Stomach (tissue), 9 donors: ENCODE measurements around the gene AKAP9. TPM values are rescaled to one million over a fixed set of nuclear protein-coding genes. Genes with fewer than 3 reads are reported as not detected.
"Not testable (repeated sequence)": the region's sequence is repeated elsewhere in the genome, so short reads cannot be mapped to it uniquely, and the experiment has no call there.

Experiments
- DNase-seq, 2 donors: peaks; one replicate each; pipeline versions ENCODE4 v3.0.0 to v3.0.0-alpha.2; 2013 to 2019
- H3K27ac ChIP-seq, 5 donors: fragments of 200-600 bp in 4 of 5; sonication (generic) in 4 of 5; one replicate each; pipeline ENCODE4 v1.5.1; 2013 to 2019; ENCODE audit warnings: mild to moderate bottlenecking in 1 of 5, moderate library complexity in 1 of 5
- H3K27me3 ChIP-seq, 3 donors: fragments of 200-600 bp; sonication (generic); one replicate each; pipeline ENCODE4 v1.5.1; 2017 to 2019; ENCODE audit warnings: mixed run types in 1 of 3
- H3K36me3 ChIP-seq, 4 donors: fragments of 200-600 bp; sonication (generic); 1 replicate in 3 of 4; 2 replicates in 1 of 4; pipeline ENCODE4 v1.5.1; 2016 to 2019
- H3K4me1 ChIP-seq, 4 donors: fragments of 200-600 bp; sonication (generic); one replicate each; pipeline ENCODE4 v1.5.1; 2016 to 2019
- H3K4me3 ChIP-seq, 4 donors: fragments of 200-600 bp; sonication (generic) in 3 of 4; one replicate each; pipeline ENCODE4 v1.5.1; 2016 to 2019; ENCODE audit warnings: mild to moderate bottlenecking in 1 of 4
- H3K9me3 ChIP-seq, 4 donors: fragments of 200-600 bp; sonication (generic); one replicate each; pipeline ENCODE4 v1.5.1; 2016 to 2019
- CTCF ChIP-seq, 7 experiments: fragments of 450-650 bp in 4 of 7; fragments of 200-600 bp in 3 of 7; sonication (generic) in 3 of 7; IDR thresholded peaks; one replicate each; pipeline ENCODE4 v1.5.1; 2016 to 2019; ENCODE audit warnings: antibody characterized with exemption in 7 of 7, control low read depth in 2 of 7, mild to moderate bottlenecking in 1 of 7
- EP300 ChIP-seq: sonication (generic); formaldehyde crosslinking; IDR thresholded peaks from one replicate; pipeline ENCODE4 v1.6.1; 2017; ENCODE audit warnings: antibody characterized with exemption
- POLR2A ChIP-seq, 4 donors: fragments of 450-650 bp; IDR thresholded peaks; one replicate each; pipeline ENCODE4 v1.6.1; 2016; ENCODE audit warnings: antibody characterized with exemption in 4 of 4, control low read depth in 2 of 4, mild to moderate bottlenecking in 1 of 4, moderate library complexity in 1 of 4
- POLR2AphosphoS5 ChIP-seq, 3 donors: sonication (generic); formaldehyde crosslinking; IDR thresholded peaks; one replicate each; pipeline ENCODE4 v1.6.1; 2016; ENCODE audit warnings: antibody characterized with exemption in 3 of 3
- WGBS, 5 donors: extraction: QIAGEN DNeasy Blood & Tissue Kit in 3 of 5; methylation state at CpG; one replicate each; pipeline versions ENCODE4 v1.1.5 to v1.1.7; 2013 to 2018; 5-methylcytosine and 5-hydroxymethylcytosine counted together
- intact Hi-C: fragments of 100-400 bp; cut with DNase I; formaldehyde crosslinking; loops from one replicate; pipeline ENCODE4 v1.15.1; 2023; ENCODE audit warnings: low total_unique reads
- polyA plus RNA-seq, 3 donors: library from polyadenylated mRNA; stranded (reverse); fragments of 200-250 nt; gene quantifications; one replicate each; pipeline ENCODE4 v1.2.3, GENCODE V29; 2013
- total RNA-seq, 5 donors: library from RNA; depleted of rRNA; stranded (reverse); fragments of >200 nt; gene quantifications; one replicate each; pipeline versions ENCODE4 v1.1.0 to v1.2.3, GENCODE V29; 2014 to 2016
- donor health status: healthy with polysubstance abuse.
- donor health status: Bipolar disorder and iron deficiency.
- donor health status: healthy.

Gene AKAP9
- total and polyA plus RNA-seq, 8 donors, result 5.7 to 149 (median 113) TPM

DNA sequence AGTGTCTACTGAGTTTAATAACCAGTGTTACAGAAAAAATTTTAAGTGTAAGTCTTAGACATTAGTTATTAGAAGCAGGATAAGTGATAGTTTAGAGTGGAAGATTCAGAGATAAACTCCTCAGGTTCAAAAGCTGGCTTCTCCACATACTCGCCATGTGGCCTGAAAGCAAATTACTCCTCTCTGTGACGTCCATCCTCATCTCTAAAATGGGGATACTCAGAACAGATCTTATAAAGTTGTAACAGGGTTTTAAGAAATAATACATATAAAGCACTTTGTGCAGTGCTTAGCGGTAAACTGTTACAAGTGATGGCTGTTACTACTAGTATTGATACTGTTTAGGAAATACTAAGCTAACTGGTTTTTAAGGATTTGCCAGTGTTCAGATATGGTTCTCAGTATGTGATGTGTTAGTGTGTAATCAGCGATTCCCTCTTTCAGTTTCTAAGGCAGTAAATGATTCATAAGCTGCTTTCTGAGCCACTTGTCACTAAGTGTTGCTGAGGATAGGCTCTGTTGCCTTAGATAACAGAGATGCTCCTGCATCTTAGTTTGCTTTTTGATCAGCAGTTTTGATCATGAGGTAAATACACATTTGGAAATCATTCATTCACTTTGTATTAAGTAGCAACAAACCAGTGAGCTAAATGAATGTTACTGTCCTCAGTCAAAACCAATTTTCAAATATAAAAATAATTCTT lies 134.9 kb downstream of the AKAP9 start:
- no peaks in the 10 kb centered on the region for H3K9me3 ChIP-seq
- TF ChIP-seq POLR2AphosphoS5 (IDR thresholded peaks at IDR 0.05), result no peak
- TF ChIP-seq EP300, result no peak
- no peak for TF ChIP-seq CTCF (IDR thresholded peaks at IDR 0.05)
- no peak for TF ChIP-seq POLR2A (IDR thresholded peaks at IDR 0.05)
- H3K27ac ChIP-seq, result no peak overlapping the region
- DNase-seq, result no peak
- peaks cover 6 to 87% (median 74%) of the 10 kb centered on the region in 4 donors for H3K36me3 ChIP-seq
- H3K4me3 ChIP-seq, result no peak overlapping the region
- H3K4me1 ChIP-seq, result peaks cover 0 to 6% (median 2%) of the 10 kb centered on the region in 4 donors
- 86 to 91% (median 88%) methylated on average over 4 of the region's 4 CpGs for WGBS, 5 donors
- no peaks in the 10 kb centered on the region for H3K27me3 ChIP-seq
- intact Hi-C loops, result no loop called here

DNA sequence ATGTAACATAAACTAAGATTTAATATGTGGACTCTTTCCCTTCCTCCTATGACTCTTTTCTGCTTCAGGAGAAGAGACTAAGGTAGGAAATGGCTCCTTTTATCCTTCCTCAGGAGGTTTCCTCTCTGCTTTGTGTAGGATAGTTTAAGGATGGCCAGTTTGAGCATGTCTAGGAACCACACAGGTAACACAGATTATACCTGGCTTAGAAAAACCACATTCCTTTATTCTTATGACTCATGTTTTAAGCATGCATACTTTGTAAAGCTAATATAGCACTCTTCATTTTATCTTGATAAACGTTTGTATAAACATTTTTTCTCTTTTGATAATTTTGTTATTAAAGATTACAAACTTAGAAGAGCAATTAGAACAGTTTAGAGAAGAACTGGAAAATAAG lies 135.8 kb downstream of the AKAP9 start:
- H3K9me3 ChIP-seq, result no peaks in the 10 kb centered on the region
- intact Hi-C loops, result no loop called here
- H3K4me3 ChIP-seq, result no peak overlapping the region
- DNase-seq, result peak in 1 of 2 donors; percentile 51
- TF ChIP-seq POLR2AphosphoS5 (IDR thresholded peaks at IDR 0.05) (no peak), POLR2A (IDR thresholded peaks at IDR 0.05) (no peak), CTCF (IDR thresholded peaks at IDR 0.05) (no peak), EP300 (no peak)
- peaks cover 0 to 6% (median 2%) of the 10 kb centered on the region in 4 donors for H3K4me1 ChIP-seq
- WGBS, 5 donors, result 18 to 30% (median 24%) methylated on average over 1 of the region's 1 CpG
- peak overlapping the region in 1 of 5 donors; percentile 31 for H3K27ac ChIP-seq
- H3K27me3 ChIP-seq, result no peaks in the 10 kb centered on the region
- H3K36me3 ChIP-seq, result peaks cover 6 to 84% (median 72%) of the 10 kb centered on the region in 4 donors

DNA sequence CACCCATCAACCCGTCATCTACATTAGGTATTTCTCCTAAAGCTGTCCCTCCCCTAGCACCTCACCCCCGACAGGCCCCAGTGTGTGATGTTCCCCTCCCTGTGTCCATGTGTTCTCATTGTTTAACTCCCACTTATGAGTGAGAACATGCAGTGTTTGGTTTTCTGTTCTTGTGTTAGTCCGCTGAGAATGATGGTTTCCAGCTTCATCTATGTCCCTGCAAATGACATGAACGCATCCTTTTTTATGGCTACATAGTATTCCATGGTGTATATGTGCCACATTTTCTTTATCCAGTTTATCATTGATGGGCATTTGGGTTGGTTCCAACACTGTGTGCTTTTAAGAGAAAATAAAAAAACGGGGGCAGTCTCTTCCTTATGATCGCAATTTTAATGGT lies 143.3 kb downstream of the AKAP9 start:
- H3K27me3 ChIP-seq, H3K4me3 ChIP-seq, DNase-seq, intact Hi-C loops, H3K4me1 ChIP-seq, H3K9me3 ChIP-seq, H3K27ac ChIP-seq: not testable (repeated sequence)
- peaks cover 49 to 97% (median 94%) of the 10 kb centered on the region in 4 donors for H3K36me3 ChIP-seq
- WGBS, 5 donors, result 95 to 99% (median 98%) methylated on average over 6 of the region's 6 CpGs

DNA sequence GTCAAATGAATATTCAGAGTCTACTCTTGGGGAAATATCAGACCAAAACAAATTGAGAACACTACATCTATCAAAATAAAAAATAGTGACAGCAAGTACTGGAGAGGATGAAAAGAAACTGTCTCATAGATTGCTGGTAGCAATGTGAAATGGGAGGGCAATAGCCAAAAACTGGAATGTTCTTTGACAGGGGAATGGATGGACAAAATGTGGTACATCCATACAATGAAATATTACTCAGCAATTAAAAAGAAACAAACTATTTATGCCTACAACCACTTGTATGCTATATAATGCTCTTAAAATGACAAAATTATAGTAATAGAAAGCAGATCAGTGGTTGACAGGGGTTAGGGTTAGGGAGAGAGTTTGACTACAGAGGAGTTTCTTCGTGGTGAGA lies 147.6 kb downstream of the AKAP9 start:
- Histone ChIP-seq H3K27ac (no peak overlapping the region), H3K4me1 (no peaks in the 10 kb centered on the region), H3K36me3 (peaks cover 59 to 97% (median 96%) of the 10 kb centered on the region in 4 donors), H3K9me3 (no peaks in the 10 kb centered on the region), H3K27me3 (no peaks in the 10 kb centered on the region), H3K4me3 (no peak overlapping the region)
- WGBS, 5 donors, result 97 to 100% (median 100%) methylated on average over 1 of the region's 1 CpG
- TF ChIP-seq EP300 (no peak), POLR2AphosphoS5 (IDR thresholded peaks at IDR 0.05) (no peak), POLR2A (IDR thresholded peaks at IDR 0.05) (no peak), CTCF (IDR thresholded peaks at IDR 0.05) (no peak)
- no peak for DNase-seq
- intact Hi-C loops, result no loop called here

GRCh38 chr7:92092210-92092609 lies 151.5 kb downstream of the AKAP9 start:
- no peaks in the 10 kb centered on the region for H3K27me3 ChIP-seq
- DNase-seq, result no peak

More at GRCh38 chr7:92092210-92092609, 151.5 kb downstream of the AKAP9 start:
- WGBS, 5 donors, result 90 to 100% (median 95%) methylated on average over 1 of the region's 1 CpG
- Histone ChIP-seq H3K36me3 (peaks cover 47 to 98% (median 96%) of the 10 kb centered on the region in 4 donors), H3K4me3 (no peak overlapping the region), H3K27ac (no peak overlapping the region), H3K4me1 (no peaks in the 10 kb centered on the region), H3K9me3 (no peaks in the 10 kb centered on the region)
- no peak for TF ChIP-seq POLR2AphosphoS5 (IDR thresholded peaks at IDR 0.05)
- TF ChIP-seq CTCF (IDR thresholded peaks at IDR 0.05), result no peak
- TF ChIP-seq EP300, result no peak
- TF ChIP-seq POLR2A (IDR thresholded peaks at IDR 0.05), result no peak
- intact Hi-C loops, result no loop called here
